Activated CD8-positive, alpha-beta memory T cell treated with anti-CD3 and anti-CD28 coated beads, Interleukin-2, amount 50 U/mL, for 48 hours (primary cell): ENCODE measurements around the gene LPP.

Experiments used
- DNase-seq: peaks from one replicate; pipeline ENCODE4 v3.0.0-alpha.2; 2020

The LPP gene

DNA sequence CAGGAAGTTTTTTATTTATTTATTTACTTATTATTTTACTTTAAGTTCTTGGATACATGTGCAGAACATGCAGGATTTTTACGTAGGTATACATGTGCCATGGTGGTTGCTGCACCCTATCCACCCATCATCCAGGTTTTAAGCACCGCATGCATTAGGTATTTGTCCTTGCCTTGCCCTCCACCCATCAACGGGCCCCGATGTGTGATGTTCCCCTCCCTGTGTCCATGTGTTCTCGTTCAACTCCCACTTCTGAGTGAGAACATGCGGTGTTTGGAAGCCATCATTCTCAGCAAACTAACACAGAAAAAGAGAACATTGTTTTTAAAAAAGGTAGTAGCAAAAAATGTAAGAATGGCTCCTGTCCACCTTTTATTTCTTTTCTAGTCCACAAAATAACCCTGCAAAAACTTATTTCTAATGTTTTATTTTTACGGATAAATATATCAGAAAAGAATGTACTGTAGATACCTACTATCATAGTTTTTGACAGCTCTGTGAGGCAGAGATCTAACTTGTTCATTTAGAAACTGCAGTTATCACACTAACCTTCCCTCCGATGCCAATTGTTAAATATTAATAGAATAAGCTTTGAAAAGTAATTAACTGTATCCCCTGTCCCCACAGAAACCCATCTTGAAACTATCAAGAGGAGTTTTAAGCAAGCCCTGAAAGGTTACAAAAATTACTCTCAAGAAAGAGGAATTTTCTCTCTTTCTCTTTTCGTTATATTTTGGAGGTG is 189.2 kb downstream of the LPP start:
- no peak for DNase-seq

DNA sequence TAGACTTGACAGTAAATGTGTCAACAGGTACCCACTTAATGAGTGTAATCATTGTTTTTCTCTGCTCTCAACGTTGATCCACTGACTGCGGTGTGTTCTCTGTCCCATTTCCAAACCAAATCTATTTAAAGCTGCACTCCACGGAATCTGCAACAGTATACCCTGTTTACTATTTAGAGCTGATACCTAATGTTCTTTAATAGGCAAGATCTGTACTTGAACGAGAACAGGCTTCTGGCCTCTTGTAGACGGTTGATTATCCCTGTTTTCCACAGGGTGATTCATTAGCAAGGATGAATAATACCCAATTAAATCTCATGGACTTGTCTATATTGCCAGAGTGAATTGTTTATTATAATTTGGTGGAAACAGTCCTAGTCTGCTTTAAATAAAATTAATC is 189.9 kb downstream of the LPP start:
- DNase-seq: no peak

DNA sequence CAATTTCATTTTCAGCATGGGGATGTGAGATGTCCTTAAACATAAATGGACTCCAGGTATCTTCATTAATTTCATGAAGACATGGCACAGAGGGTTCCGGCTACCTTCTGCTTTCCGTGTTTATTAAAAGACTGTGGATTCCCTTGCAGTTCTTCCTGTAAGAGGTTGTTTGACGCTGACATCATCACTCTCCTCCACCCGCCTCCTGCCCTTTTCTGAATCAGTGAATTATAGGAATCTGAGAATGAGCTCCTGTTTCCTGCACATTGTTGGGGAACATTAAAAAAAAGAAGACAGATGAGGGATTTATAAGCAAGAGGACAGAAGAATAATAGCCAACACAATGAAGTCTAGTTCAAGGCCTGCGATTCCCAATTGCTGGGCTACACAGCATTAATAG is 191.3 kb downstream of the LPP start:
- DNase-seq: no peak

DNA sequence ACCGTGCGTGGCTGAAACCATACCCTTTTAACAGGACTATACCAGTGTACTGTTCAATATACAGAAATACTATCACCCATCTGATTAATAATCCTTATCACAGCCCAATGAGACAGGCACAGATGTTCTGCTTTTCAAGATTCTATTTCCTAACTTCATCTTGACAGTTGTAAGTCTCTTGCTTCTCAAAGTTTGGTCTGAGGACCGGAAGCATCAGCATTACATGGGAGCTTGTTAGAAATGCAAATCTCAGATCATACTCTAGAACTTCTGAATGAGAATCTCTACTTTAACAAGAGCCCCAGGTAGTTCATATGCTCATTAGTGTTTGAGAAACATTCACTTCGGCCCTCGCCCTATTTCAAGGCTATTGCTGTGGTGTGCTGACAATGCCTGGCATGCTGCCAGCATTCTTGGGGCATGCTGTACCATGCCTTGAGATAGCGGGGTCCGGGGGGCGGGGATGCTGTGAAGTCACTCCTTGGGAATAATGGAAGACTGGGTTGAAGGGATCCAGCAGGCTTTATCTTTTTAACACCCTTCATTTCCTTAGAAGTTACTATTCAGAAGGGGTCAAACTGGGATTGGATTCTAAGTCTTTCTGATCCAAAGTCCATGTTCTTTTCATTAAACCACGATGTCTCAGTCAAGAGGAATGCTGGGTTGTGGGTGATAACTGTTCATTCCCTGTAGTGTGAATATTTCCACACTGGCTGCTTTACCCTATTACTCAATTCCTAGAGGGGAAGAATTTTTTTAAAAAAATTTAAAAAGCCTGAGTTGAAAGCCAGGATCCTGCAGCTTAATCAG is 194.7 kb downstream of the LPP start:
- no peak for DNase-seq

DNA sequence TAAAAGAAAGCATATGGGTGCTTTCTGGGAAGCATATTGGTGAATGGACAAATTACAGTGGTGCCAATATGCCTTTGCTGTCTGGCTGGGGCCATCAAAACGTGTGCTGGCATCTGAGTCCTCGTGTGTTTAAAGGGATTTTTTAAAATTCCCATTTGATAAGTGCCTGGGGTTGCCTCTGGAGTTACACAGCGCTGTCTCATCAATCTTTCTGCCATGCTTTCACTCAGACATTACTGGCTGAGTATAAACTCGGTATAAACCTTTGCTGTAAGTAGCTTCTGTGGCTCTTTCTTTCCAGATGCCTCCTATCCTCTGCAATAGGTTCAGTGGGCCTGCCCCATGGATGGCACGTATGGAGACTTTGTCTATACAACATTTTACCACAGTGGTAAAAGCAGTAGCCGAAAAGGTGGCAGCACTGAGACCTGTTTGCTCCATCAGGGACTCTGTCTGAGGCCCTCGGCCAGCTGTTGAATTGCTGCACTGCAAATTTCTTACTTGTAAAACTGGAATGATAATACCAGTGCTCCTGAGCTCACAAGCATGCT is 195.5 kb downstream of the LPP start:
- DNase-seq: no peak

DNA sequence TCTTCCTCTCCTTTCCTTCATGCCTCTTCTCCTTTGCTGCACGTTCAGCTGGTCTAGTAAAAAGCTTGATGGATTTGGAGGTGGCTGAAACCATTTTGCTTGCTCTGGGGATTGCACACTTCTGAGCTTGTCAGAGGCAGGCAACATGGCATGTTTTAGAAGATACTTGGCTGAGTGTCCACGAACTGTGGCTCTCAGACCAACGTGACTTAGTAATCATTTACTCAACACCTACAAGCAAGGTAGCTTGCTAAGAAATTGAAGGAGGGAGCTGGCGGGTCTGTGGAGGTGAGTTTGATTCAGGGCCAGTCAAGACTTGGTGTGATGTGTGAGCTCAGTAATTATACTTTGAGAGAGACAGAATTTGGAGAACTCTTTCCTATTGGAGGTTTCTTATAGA is 196.0 kb downstream of the LPP start:
- DNase-seq: no peak

DNA sequence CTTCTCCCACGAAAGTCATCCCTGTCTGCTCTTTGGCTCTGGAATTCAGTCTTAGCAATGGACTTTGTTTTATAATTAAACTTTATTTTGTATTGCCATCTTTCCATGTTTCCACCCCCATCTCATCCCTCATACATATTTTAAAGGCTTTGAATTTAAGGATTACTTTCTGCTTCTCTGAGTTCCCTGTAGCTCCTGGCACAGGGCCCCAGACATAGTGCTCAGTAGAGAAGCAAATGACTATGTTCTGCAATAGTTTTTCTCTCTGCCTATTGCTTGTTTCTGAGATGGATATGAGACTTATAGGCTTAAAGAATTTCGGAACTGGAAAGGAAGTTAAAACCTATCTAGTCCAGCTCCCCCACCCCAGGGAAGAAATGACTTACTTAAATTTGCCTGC is 197.0 kb downstream of the LPP start:
- DNase-seq: no peak

DNA sequence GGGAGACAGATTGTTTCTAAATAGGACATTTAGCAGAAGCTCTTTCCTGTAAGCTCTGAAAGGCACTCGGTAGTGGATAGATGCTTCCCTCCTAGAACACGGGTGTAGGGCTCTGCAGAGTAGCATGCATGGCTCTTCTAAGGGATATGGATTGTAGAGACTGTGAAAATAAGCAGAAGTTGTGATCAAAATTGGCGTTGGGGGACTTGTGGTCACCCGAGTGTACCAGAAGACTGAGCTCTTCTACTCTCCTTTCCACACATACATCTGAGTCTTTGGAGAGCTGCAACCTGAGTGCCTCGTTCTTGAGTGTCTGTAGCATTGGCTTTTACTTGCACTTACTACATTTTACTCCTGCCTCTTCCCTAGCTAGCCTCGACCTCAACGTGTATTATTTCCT is 197.7 kb downstream of the LPP start:
- no peak for DNase-seq

DNA sequence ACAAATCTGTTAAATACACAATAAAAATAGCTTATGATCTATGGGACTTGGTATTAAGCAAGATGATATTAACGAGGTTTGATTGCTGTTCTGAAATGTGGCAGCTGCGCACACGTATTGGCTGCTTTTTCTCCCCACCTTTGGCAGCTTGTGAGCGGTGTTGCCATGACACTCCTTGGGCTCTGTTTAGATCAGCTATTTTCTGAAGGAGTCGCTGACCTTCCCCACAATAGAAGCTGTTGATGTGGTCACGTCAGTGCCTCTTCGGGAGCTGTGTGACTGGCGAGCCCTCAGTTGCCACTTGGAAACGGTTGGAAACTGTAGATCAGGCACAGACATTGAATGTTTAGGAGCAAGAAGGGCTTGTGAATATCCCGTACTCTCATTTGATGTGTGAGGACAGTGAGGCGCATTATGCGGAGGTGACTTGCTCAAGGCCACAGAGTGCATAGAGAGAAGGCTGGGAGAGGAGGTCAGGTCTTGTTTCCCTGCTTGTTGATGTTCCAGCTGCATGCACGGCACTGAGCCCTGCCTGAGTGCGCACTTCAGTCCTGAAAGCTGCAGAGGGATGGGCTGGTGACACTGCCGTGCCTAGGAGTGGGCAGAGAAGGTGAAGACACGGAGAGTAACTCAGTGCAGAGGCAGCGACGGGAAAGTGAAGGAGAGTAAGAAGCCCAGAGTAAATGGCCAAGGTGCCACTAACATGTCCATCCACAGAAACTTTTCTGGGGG is 198.4 kb downstream of the LPP start:
- no peak for DNase-seq

DNA sequence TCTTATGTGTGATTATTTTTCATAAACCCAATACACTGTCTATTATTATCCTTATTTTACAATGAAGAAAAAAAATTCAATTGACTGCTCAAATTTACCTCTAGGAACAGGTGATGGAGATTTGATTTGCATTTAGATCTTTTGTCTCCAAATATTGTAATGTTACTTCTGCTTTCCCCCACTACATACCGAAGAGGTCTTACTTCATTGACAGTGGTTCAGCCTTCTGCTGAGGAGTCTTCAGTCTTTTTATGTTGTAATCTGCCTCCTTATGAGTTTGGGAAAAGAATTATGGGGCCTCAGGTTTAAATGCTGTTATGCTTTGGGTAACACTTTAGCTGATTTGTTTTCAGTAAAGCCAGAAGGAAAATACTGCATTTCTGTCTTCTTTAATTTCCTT is 199.5 kb downstream of the LPP start:
- no peak for DNase-seq

DNA sequence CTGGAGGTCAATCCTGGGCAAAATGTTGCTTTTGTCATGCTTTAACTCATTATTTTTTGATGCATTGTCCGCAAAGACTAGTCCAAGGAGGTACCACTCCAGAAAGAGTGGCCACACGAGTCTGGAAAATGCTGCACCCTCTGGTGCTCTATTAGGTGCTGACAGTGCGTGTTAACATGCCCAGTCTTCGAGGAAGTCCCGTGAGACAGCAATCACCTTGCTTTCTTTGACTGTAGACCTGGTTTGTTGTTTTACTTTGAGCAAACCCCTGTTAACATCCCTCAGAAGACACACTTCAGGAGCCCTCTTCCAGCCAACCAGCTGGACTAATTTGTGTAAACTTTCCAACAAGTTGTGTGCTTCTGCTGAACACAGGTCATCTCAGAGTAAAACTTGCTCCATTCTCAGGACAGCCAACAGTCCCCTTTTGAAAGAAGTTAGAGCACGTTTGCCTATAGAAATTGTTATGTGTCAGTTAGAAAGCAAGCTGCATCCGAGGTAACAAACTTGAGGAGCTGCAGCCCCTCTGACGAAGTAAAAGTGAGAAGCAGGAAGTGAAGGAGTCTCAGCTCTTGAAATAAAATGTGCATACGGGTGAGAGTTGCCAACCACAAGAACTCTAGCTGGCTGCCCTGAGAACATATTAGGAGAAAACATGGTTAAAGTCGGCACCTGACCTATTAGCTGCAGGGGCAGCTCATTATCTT is 205.0 kb downstream of the LPP start:
- DNase-seq: no peak

DNA sequence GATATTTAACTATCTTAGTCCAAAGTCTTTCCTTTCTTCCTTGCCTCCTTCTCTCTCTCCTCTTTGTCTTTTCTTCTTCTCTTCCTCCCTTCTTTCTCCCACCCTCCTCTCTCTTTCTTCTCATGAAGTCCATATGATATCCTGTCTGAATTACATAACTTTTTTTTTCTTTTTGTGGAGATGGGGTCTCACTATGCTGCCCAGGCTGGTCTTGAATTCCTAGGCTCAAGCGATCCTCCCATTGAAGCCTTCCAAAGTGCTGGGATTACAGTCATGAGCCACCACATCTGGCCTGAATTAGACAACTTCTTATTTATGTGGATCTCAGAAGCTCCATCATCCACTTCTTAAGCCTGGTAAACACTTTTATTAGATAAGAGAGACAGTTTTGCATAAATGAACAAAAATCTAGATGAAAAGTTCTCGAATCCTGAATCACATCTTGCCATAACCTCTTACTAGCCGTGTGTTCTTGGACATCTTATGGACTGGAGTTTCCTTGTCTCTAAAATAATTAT is 206.5 kb downstream of the LPP start:
- DNase-seq: no peak

DNA sequence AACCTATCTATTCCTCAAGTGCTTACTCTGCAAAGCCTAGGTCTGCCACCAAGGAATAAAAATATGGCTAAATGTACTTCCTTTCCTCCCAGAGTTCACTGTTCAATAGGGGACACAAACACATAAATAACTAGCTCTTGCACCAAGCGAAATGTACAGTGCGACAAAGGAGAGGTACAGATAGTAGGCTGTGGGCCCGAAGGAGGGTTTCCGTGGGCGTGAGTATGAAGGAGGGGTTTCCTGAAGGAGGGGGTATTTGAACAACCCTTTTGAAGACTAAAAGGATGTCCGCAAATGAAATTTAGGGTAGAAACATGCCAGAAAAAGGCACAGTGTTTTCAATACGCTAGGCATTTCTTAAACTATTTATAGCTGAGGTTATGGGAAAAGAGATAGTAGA is 207.9 kb downstream of the LPP start:
- DNase-seq: no peak

DNA sequence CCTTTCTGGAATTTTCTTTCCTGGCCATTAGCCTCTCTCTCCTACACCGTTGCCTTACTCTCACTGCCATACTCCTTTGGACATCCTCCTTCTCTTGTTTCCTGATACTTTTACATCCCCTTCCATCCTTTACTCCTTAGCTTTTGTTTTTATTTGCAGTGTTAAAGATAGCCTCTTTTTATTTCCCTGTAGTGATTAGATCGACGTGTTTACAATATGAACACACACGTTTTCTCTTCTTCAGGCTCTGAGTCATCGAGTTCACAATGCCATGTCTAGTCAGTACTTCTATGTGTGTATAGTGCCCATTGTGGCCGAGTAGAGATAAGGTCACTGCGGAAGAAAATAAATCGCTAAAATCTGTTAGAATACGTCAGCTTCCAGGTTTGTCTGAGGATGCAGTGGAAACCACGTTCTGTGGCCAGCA is 208.5 kb downstream of the LPP start:
- no peak for DNase-seq

DNA sequence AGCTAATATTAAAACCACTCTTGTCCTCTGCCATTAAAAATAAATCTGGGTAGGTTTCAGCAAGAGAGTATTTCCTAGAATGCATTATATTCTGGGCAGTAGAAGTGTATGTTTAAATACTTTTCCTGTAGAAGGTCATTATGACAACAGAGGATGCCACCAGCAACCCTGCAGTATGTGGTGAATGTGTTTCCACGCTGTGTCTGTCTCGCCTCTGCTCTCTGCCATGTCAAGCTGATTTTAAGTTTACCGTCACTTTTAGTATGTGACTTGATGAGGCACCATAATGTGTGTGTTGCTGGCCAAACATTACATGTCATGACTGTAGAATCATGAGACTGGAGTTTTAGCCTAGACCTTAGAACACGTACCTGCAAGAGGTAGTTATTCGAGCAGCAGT is 211.2 kb downstream of the LPP start:
- no peak for DNase-seq

DNA sequence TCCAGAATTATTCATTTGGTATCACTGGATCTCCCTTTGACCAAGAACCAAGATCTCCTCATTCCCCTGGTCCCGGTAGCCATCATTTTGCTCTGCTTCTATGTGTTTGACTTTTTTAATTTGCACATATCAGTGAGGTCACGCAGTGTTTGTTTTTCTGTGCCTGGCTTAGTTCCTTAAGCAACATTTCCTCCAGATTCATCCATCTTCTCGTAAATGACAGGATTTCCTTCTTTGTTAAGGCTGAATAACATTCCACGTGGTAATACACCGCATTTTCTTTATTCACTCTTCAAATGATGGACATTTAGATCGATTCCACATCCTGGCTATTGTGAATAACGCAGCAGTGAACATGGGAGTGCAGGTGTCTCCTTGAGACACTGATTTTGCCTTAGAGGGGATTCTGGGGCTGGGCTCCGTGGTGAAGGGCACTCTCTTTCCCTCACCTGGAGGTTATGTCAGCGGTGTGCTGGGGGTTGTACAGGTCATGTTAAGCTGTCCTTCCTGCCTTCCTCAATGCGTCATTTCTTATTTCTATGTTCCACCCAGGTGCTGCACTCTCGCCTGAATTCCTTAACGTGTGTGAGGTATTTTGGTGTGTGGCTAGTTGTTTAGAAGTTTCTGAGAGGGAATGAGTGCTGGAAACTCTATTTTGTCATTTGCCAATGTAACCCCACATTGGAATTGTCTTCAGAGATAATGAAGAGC is 212.2 kb downstream of the LPP start:
- DNase-seq: no peak

DNA sequence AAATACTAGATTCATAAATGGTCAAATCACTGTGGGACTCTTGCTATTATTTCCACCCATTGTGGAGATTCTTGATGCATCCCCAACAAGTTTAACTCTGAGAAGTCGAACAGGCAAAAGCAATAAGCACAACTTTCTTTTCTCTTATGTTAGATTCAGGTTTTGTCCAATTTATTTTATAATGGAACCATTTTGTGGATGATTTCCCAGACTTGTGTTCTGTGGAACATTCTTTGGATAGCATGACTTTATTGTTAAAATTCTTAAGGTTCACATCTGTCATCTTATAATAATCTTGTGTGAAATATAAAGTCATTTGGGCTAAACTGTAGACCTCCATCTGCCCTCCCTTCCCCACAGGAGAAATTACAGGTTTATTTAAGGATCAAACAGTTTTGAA is 213.7 kb downstream of the LPP start:
- no peak for DNase-seq

DNA sequence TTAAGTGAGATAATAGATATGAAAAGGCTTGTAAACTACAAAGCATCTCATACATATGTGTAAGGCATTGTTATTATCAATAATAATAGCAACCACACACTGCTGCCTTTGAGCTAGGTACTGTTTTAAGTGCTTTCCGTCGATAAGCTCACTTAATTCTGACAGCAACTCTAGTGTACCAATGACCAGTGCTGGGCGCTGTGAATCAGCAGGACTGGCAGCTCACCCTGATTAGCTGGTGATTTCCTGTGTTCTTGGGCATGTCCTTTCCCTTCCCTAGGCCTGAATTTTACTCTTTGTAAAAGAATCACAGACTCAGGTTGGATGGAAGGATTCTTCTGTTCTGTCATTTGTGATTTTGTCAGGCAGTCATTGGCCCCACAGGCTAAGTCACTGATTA is 215.6 kb downstream of the LPP start:
- DNase-seq: no peak

DNA sequence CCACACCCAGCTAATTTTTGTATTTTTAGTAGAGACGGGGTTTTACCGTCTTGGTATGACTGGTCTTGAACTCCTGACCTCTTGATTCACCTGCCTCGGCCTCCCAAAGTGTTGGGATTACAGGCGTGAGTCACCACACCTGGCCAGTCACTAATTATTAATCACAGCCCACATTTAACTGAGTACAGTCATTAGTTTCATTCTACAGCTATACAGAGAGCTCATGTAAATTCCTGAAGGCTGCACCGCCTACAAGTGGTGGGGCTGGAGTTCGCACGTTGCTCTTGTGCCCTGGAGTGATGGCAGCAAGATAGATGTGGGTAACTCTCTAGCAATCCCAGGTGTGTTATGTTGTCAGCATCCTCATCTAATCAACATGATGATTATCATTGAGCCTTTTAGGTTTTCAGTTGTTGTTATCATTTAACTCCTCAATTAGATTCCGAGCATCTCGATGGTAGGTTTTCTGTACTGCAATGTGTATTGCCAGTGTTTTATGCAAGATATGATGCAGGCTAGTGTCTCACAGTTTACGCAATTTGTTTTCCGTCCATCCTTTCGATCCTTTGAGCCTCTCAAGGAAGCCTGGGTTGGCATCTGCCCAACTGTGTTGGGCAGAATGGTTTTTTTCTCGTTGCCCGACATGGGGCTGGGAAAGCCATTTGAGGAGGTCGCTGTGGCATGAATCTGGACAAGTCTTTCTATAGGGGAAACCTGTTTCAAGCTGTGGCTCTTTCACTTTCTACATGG is 216.3 kb downstream of the LPP start:
- no peak for DNase-seq

DNA sequence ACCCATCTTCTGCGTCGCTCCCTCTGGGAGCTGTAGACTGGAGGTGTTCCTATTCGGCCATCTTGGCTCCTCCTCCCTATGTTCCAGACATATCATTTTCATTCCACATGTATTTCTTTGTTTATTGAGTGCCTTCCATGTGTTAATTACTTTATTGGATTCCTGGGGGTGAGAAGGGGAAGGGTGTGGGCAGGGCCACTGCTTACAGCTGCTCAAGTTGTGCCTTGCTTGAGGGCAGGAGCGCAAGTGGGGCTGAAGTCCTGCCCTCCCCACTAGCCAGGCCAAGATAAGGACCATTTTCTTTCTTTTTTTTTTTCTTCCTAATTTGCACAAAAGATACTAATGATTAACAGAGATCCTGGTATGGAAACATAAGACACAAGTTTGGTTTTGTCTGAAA is 224.8 kb downstream of the LPP start:
- no peak for DNase-seq

DNA sequence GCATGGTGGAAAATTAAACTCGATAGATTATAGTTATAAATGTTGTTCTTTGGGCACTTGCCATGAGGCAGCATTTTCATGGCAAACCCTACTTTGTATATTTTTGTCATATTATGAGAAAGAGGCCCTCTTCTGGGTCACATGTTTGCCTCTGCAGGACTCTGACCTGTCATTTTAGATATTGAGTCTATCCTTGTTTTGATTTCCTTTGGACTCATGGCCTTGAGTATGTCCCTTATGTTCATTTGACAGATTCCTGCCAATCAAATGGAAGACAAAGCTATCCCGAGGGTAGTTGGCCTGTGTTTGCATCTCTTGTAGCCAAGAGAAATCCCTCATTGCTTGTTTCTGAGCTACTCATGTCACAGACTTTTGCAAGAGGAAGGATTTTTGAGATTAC is 226.3 kb downstream of the LPP start:
- no peak for DNase-seq
